Stimulated activated CD8-positive, alpha-beta memory T cell treated with anti-CD3 and anti-CD28 coated beads, Interleukin-12 subunit alpha, Interleukin-12 subunit beta, amount 100 ng/mL, for 4 hours (primary cell): ENCODE measurements around the gene SERP2.
"Not testable (repeated sequence)": the region's sequence is repeated elsewhere in the genome, so short reads cannot be mapped to it uniquely, and the experiment has no call there.

Experiments
- DNase-seq: peaks from one replicate; pipeline ENCODE4 v3.0.0-alpha.2; 2020; ENCODE audit warnings: low read depth

The SERP2 gene

GRCh38 chr13:44373601-44374347, at the start of gene SERP2:
Gene SERP2 (plus strand): TSS chr13:44373824. CDS start chr13:44374026, 202 bp downstream.
- DNase-seq = no peak

- DNase-seq = no peak
Observed at GRCh38 chr13:44326961-44327360, 46.7 kb upstream of the SERP2 start.

GRCh38 chr13:44329041-44329440, 44.6 kb upstream of the SERP2 start:
- not testable (repeated sequence) for DNase-seq

GRCh38 chr13:44329909-44330545, 43.6 kb upstream of the SERP2 start:
- no peak for DNase-seq

GRCh38 chr13:44331446-44331845, 42.2 kb upstream of the SERP2 start:
- DNase-seq = no peak

- DNase-seq = no peak
Observed at GRCh38 chr13:44331912-44332851, 41.4 kb upstream of the SERP2 start.

GRCh38 chr13:44333950-44334655, 39.5 kb upstream of the SERP2 start:
- no peak for DNase-seq

GRCh38 chr13:44334751-44335150, 38.9 kb upstream of the SERP2 start:
- no peak for DNase-seq

GRCh38 chr13:44336934-44337333, 36.7 kb upstream of the SERP2 start:
- no peak for DNase-seq

GRCh38 chr13:44337581-44337980, 36.0 kb upstream of the SERP2 start:
- no peak for DNase-seq

- DNase-seq = no peak
Observed at GRCh38 chr13:44340508-44340907, 33.1 kb upstream of the SERP2 start.

GRCh38 chr13:44342741-44343140, 30.9 kb upstream of the SERP2 start:
- DNase-seq = no peak

- no peak for DNase-seq
Observed at GRCh38 chr13:44346534-44346933, 27.1 kb upstream of the SERP2 start.

GRCh38 chr13:44347301-44347700, 26.3 kb upstream of the SERP2 start:
- no peak for DNase-seq

- no peak for DNase-seq
Observed at GRCh38 chr13:44347949-44348348, 25.7 kb upstream of the SERP2 start.

GRCh38 chr13:44350775-44351504, 22.7 kb upstream of the SERP2 start:
- DNase-seq = no peak

GRCh38 chr13:44351505-44351854, 22.1 kb upstream of the SERP2 start:
- no peak for DNase-seq

GRCh38 chr13:44352202-44352601, 21.4 kb upstream of the SERP2 start:
- DNase-seq = no peak

- DNase-seq = no peak
Observed at GRCh38 chr13:44352671-44353070, 21.0 kb upstream of the SERP2 start.

- DNase-seq = no peak
Observed at GRCh38 chr13:44354331-44354730, 19.3 kb upstream of the SERP2 start.

GRCh38 chr13:44354884-44355283, 18.7 kb upstream of the SERP2 start:
- DNase-seq = no peak
